Measurements from ENCODE around the gene LGALS4.

GRCh38 chr19:38769635-38770211 is 43.0 kb downstream of the LGALS4 start:
- TF ChIP-seq CTCF (conservative IDR thresholded peaks at IDR 0.05; ENCODE audit: low read depth in 2 of 2): peak; percentile 52 to 77
- TF ChIP-seq, protein P1, sequence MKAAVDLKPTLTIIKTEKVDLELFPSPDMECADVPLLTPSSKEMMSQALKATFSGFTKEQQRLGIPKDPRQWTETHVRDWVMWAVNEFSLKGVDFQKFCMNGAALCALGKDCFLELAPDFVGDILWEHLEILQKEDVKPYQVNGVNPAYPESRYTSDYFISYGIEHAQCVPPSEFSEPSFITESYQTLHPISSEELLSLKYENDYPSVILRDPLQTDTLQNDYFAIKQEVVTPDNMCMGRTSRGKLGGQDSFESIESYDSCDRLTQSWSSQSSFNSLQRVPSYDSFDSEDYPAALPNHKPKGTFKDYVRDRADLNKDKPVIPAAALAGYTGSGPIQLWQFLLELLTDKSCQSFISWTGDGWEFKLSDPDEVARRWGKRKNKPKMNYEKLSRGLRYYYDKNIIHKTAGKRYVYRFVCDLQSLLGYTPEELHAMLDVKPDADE (IDR thresholded peaks at IDR 0.05): no peak
- TF ChIP-seq, protein P2, sequence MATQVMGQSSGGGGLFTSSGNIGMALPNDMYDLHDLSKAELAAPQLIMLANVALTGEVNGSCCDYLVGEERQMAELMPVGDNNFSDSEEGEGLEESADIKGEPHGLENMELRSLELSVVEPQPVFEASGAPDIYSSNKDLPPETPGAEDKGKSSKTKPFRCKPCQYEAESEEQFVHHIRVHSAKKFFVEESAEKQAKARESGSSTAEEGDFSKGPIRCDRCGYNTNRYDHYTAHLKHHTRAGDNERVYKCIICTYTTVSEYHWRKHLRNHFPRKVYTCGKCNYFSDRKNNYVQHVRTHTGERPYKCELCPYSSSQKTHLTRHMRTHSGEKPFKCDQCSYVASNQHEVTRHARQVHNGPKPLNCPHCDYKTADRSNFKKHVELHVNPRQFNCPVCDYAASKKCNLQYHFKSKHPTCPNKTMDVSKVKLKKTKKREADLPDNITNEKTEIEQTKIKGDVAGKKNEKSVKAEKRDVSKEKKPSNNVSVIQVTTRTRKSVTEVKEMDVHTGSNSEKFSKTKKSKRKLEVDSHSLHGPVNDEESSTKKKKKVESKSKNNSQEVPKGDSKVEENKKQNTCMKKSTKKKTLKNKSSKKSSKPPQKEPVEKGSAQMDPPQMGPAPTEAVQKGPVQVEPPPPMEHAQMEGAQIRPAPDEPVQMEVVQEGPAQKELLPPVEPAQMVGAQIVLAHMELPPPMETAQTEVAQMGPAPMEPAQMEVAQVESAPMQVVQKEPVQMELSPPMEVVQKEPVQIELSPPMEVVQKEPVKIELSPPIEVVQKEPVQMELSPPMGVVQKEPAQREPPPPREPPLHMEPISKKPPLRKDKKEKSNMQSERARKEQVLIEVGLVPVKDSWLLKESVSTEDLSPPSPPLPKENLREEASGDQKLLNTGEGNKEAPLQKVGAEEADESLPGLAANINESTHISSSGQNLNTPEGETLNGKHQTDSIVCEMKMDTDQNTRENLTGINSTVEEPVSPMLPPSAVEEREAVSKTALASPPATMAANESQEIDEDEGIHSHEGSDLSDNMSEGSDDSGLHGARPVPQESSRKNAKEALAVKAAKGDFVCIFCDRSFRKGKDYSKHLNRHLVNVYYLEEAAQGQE (IDR thresholded peaks at IDR 0.05; ENCODE audit: unreplicated experiment): no peak
- no peak for TF ChIP-seq NANOG (IDR thresholded peaks at IDR 0.05; ENCODE audit: borderline replicate concordance)
- TF ChIP-seq POLR2AphosphoS5 (IDR thresholded peaks at IDR 0.05; ENCODE audit: low read depth): peak; percentile 53; the same call in 1 of the 2 replicates
- TF ChIP-seq EZH2phosphoT487 (IDR thresholded peaks at IDR 0.05; ENCODE audit: unreplicated experiment): no peak
- TF ChIP-seq CREB1 (CRISPR knock-in tag; IDR thresholded peaks at IDR 0.05; ENCODE audit: low read depth): no peak

Data from GM23338 (cell line).